HG03439 (cell line): ENCODE data around the gene NUAK1.

Experiments
- ATAC-seq: cut with Tn5 transposase; IDR thresholded peaks from one replicate; pipeline ENCODE4 v1.9.1; 2021; ENCODE audit warnings: mild to moderate bottlenecking, moderate library complexity; ENCODE audit not compliant: unreplicated experiment

NUAK1 gene

GRCh38 chr12:106086696-106087095 lies 52.1 kb downstream of the NUAK1 start:
- ATAC-seq = no peak

- no peak for ATAC-seq
Measured at GRCh38 chr12:106085213-106085612, 53.5 kb downstream of the NUAK1 start.

GRCh38 chr12:106084759-106085158 lies 54.0 kb downstream of the NUAK1 start:
- ATAC-seq = no peak

GRCh38 chr12:106084014-106084671 lies 54.6 kb downstream of the NUAK1 start:
- no peak for ATAC-seq

- no peak for ATAC-seq
Measured at GRCh38 chr12:106082216-106083175, 56.3 kb downstream of the NUAK1 start.

GRCh38 chr12:106081606-106082005 lies 57.1 kb downstream of the NUAK1 start:
- ATAC-seq = no peak

- ATAC-seq = no peak
Measured at GRCh38 chr12:106080791-106081170, 58.0 kb downstream of the NUAK1 start.

- ATAC-seq = no peak
Measured at GRCh38 chr12:106080041-106080790, 58.5 kb downstream of the NUAK1 start.

- no peak for ATAC-seq
Measured at GRCh38 chr12:106079148-106079738, 59.5 kb downstream of the NUAK1 start.

- no peak for ATAC-seq
Measured at GRCh38 chr12:106078358-106079010, 60.3 kb downstream of the NUAK1 start.

GRCh38 chr12:106074706-106075392 lies 63.9 kb downstream of the NUAK1 start:
- no peak for ATAC-seq

- ATAC-seq = no peak
Measured at GRCh38 chr12:106074361-106074705, 64.4 kb downstream of the NUAK1 start.

GRCh38 chr12:106073179-106073578 lies 65.6 kb downstream of the NUAK1 start:
- no peak for ATAC-seq

GRCh38 chr12:106072751-106073150 lies 66.0 kb downstream of the NUAK1 start:
- ATAC-seq = no peak

- no peak for ATAC-seq
Measured at GRCh38 chr12:106071686-106072085, 67.1 kb downstream of the NUAK1 start.

- no peak for ATAC-seq
Measured at GRCh38 chr12:106070611-106071010, 68.1 kb downstream of the NUAK1 start.

- ATAC-seq = no peak
Measured at GRCh38 chr12:106070147-106070546, 68.6 kb downstream of the NUAK1 start.

GRCh38 chr12:106068296-106068695 lies 70.5 kb downstream of the NUAK1 start:
- ATAC-seq = no peak

- no peak for ATAC-seq
Measured at GRCh38 chr12:106067606-106068205, 71.0 kb downstream of the NUAK1 start.
